GM04503 (cell line): ENCODE data around the gene TIFAB.

ENCODE experiments used
- DNase-seq: peaks from one replicate; pipeline ENCODE4 v3.0.0-alpha.2; 2012; ENCODE audit warnings: low read depth

The TIFAB gene

GRCh38 chr5:135442431-135443160 is 9.6 kb downstream of the TIFAB start:
- DNase-seq = no peak

GRCh38 chr5:135441919-135442318 is 10.2 kb downstream of the TIFAB start:
- DNase-seq = no peak

- no peak for DNase-seq
These were observed 10.8 kb downstream of the TIFAB start for GRCh38 chr5:135441350-135441831.

- no peak for DNase-seq
These were observed 11.2 kb downstream of the TIFAB start for GRCh38 chr5:135440916-135441315.

GRCh38 chr5:135439231-135440205 is 12.6 kb downstream of the TIFAB start:
- no peak for DNase-seq

- DNase-seq = no peak
These were observed 13.4 kb downstream of the TIFAB start for GRCh38 chr5:135438636-135439221.

GRCh38 chr5:135437796-135438560 is 14.2 kb downstream of the TIFAB start:
- peak; percentile 89 for DNase-seq

GRCh38 chr5:135437422-135437795 is 14.7 kb downstream of the TIFAB start:
- DNase-seq = no peak

GRCh38 chr5:135436951-135437418 is 15.2 kb downstream of the TIFAB start:
- DNase-seq = no peak

GRCh38 chr5:135435467-135436330 is 16.5 kb downstream of the TIFAB start:
- DNase-seq = no peak

- DNase-seq = no peak
These were observed 17.3 kb downstream of the TIFAB start for GRCh38 chr5:135434591-135435466.

GRCh38 chr5:135433681-135434426 is 18.3 kb downstream of the TIFAB start:
- no peak for DNase-seq

- no peak for DNase-seq
These were observed 20.0 kb downstream of the TIFAB start for GRCh38 chr5:135432113-135432512.

- no peak for DNase-seq
These were observed 22.1 kb downstream of the TIFAB start for GRCh38 chr5:135430135-135430437.

- no peak for DNase-seq
These were observed 22.6 kb downstream of the TIFAB start for GRCh38 chr5:135429301-135430134.

- no peak for DNase-seq
These were observed 23.6 kb downstream of the TIFAB start for GRCh38 chr5:135428586-135428985.

GRCh38 chr5:135426102-135427082 is 25.8 kb downstream of the TIFAB start:
- DNase-seq = no peak
